Smooth muscle cell (in vitro differentiated cells): ENCODE measurements around the gene BORCS8. TPM values are rescaled to one million over a fixed set of nuclear protein-coding genes. Genes with fewer than 3 reads are reported as not detected.

Source experiments
- DNase-seq: peaks from one replicate; lab custom pipeline; 2025; ENCODE audit not compliant: unreplicated experiment; lab: John Stamatoyannopoulos, UW
- H2AFZ ChIP-seq: fragments of 200-600 bp; sonication (generic); 2 replicates; pipeline ENCODE4 v1.6.0; 2016; ENCODE audit warnings: antibody characterized with exemption, low read depth, mild to moderate bottlenecking
- H3F3A ChIP-seq: fragments of 200-600 bp; sonication (generic); 2 replicates; pipeline ENCODE4 v1.6.0; 2017; ENCODE audit warnings: antibody characterized with exemption, low read depth
- H3K27ac ChIP-seq: fragments of 200-600 bp; sonication (generic); 2 replicates; pipeline ENCODE4 v1.5.1; 2016; ENCODE audit warnings: low read depth, mild to moderate bottlenecking
- H3K27me3 ChIP-seq: fragments of 200-600 bp; sonication (generic); 2 replicates; pipeline ENCODE4 v1.6.1; 2016; ENCODE audit warnings: low read depth, mild to moderate bottlenecking
- H3K36me3 ChIP-seq: fragments of 200-600 bp; sonication (generic); 2 replicates; pipeline ENCODE4 v1.5.1; 2016; ENCODE audit warnings: low read depth
- H3K4me1 ChIP-seq: fragments of 200-600 bp; sonication (generic); 2 replicates; pipeline ENCODE4 v1.5.1; 2016; ENCODE audit warnings: low read depth
- H3K4me2 ChIP-seq: fragments of 200-600 bp; sonication (generic); 2 replicates; pipeline ENCODE4 v1.6.0; 2016; ENCODE audit warnings: mild to moderate bottlenecking
- H3K4me3 ChIP-seq: fragments of 200-600 bp; sonication (generic); 2 replicates; pipeline ENCODE4 v1.5.1; 2016; ENCODE audit warnings: mild to moderate bottlenecking
- H3K79me2 ChIP-seq: fragments of 200-600 bp; sonication (generic); 2 replicates; pipeline ENCODE4 v1.6.0; 2016; ENCODE audit warnings: low read depth, mild to moderate bottlenecking
- H3K9ac ChIP-seq: fragments of 200-600 bp; sonication (generic); 2 replicates; pipeline ENCODE4 v1.6.0; 2016; ENCODE audit warnings: low read depth
- H3K9me3 ChIP-seq: fragments of 200-600 bp; sonication (generic); replicated peaks from 2 replicates; pipeline ENCODE4 v1.5.1; 2016; ENCODE audit warnings: low read depth
- H4K20me1 ChIP-seq: fragments of 200-600 bp; sonication (generic); 2 replicates; pipeline ENCODE4 v1.6.0; 2016; ENCODE audit warnings: low read depth
- CTCF ChIP-seq: fragments of 200-600 bp; sonication (generic); IDR thresholded peaks from 2 replicates; pipeline ENCODE4 v1.5.1; 2017; ENCODE audit warnings: borderline replicate concordance, mild to moderate bottlenecking, antibody characterized with exemption; ENCODE audit not compliant: insufficient read depth, poor library complexity, severe bottlenecking
- WGBS: methylation state at CpG from one replicate; pipeline ENCODE4 v1.1.7; 2016; ENCODE audit warnings: low lambda C conversion rate; 5-methylcytosine and 5-hydroxymethylcytosine counted together
- polyA plus RNA-seq: library from polyadenylated mRNA; unstranded; fragments of >200 nt; fragmentation: Nextera tagmentation; extraction: Ambion mirVana; gene quantifications from 2 replicates; pipeline ENCODE4 v1.2.1, GENCODE V29; 2016
- total RNA-seq: library from RNA; depleted of rRNA; stranded (reverse); fragments of >200 nt; gene quantifications from 2 replicates; pipeline ENCODE4 v1.2.3, GENCODE V29; 2014

Gene BORCS8
- total and polyA plus RNA-seq, 2 experiments from 2014 or later = 10.0 to 15.7 TPM

- Histone ChIP-seq H3K4me2 (peak within 1 kb of the TSS; percentile 93), H3F3A (no peaks in the 10 kb centered on the region), H4K20me1 (no peaks in the 10 kb centered on the region), H3K4me3 (peak within 1 kb of the TSS; percentile 76), H3K79me2 (no peaks in the 10 kb centered on the region), H3K4me1 (peaks cover 7% of the 10 kb centered on the region), H3K27me3 (no peaks in the 10 kb centered on the region), H2AFZ (peak within 1 kb of the TSS; percentile 40), H3K9me3 (no peaks in the 10 kb centered on the region), H3K9ac (peak within 1 kb of the TSS; percentile 53), H3K36me3 (no peaks in the 10 kb centered on the region), H3K27ac (peak within 1 kb of the TSS; percentile 43)
- 9% methylated on average over 56 of the region's 60 CpGs for WGBS
- TF ChIP-seq CTCF = no peak
- DNase-seq = peak; percentile 40
Measured at GRCh38 chr19:19203012-19203856, 11.3 kb upstream of the BORCS8 start, which contains the start of gene NR2C2AP. Gene NR2C2AP (minus strand): TSS chr19:19203414. CDS start chr19:19203060, 354 bp downstream.

GRCh38 chr19:19202707-19203011, 10.7 kb upstream of the BORCS8 start:
- DNase-seq = no peak
- H4K20me1 ChIP-seq = no peaks in the 10 kb centered on the region
- H3K4me3 ChIP-seq = peak overlapping the region; percentile 76
- no peak for TF ChIP-seq CTCF
- 22% methylated on average over 11 of the region's 11 CpGs for WGBS
- no peaks in the 10 kb centered on the region for H3K27me3 ChIP-seq
- H3K79me2 ChIP-seq = no peaks in the 10 kb centered on the region
- no peaks in the 10 kb centered on the region for H3K36me3 ChIP-seq
- H3K27ac ChIP-seq = peak overlapping the region; percentile 43
- peak overlapping the region; percentile 53 for H3K9ac ChIP-seq
- H2AFZ ChIP-seq = peak overlapping the region; percentile 40
- H3K4me1 ChIP-seq = peaks cover 7% of the 10 kb centered on the region
- no peaks in the 10 kb centered on the region for H3F3A ChIP-seq
- no peaks in the 10 kb centered on the region for H3K9me3 ChIP-seq
- peak overlapping the region; percentile 93 for H3K4me2 ChIP-seq

- TF ChIP-seq CTCF = no peak
- DNase-seq = no peak
- WGBS = 87% methylated on average over 19 of the region's 19 CpGs
- H4K20me1 ChIP-seq = no peaks in the 10 kb centered on the region
- H3F3A ChIP-seq = no peaks in the 10 kb centered on the region
- no peak overlapping the region for H2AFZ ChIP-seq
- peak overlapping the region; percentile 76 for H3K4me3 ChIP-seq
- H3K27me3 ChIP-seq = no peaks in the 10 kb centered on the region
- no peaks in the 10 kb centered on the region for H3K9me3 ChIP-seq
- peaks cover 7% of the 10 kb centered on the region for H3K4me1 ChIP-seq
- H3K4me2 ChIP-seq = peak overlapping the region; percentile 93
- H3K79me2 ChIP-seq = no peaks in the 10 kb centered on the region
- H3K27ac ChIP-seq = no peak overlapping the region
- H3K9ac ChIP-seq = no peak overlapping the region
- no peaks in the 10 kb centered on the region for H3K36me3 ChIP-seq
Measured at GRCh38 chr19:19201697-19202630, 10.0 kb upstream of the BORCS8 start.
